Bronchial epithelial cell (primary cell): ENCODE data around the gene SIM2. TPM values are rescaled to one million over a fixed set of nuclear protein-coding genes. Genes with fewer than 3 reads are reported as not detected.

Experiments
- DNase-seq: peaks from one replicate; pipeline ENCODE4 v3.0.0-alpha.2; 2010; ENCODE audit warnings: low read depth
- FAIRE-seq: peaks from 2 replicates; lab custom pipeline; 2011; peaks lifted over from hg19 to GRCh38; lab: Jason Lieb, UNC
- H3K27me3 ChIP-seq: 2 replicates; pipeline ENCODE4 v1.5.1; 2011; ENCODE audit warnings: low read length; ENCODE audit not compliant: control insufficient read depth, insufficient read depth
- H3K36me3 ChIP-seq: 2 replicates; pipeline ENCODE4 v1.5.1; 2011; ENCODE audit warnings: low read length; ENCODE audit not compliant: control insufficient read depth, insufficient read depth
- H3K4me3 ChIP-seq: 2 replicates; pipeline ENCODE4 v1.5.1; 2011; ENCODE audit warnings: mild to moderate bottlenecking, low read depth, low read length, control low read depth
- CTCF ChIP-seq: IDR thresholded peaks from 2 replicates; pipeline ENCODE4 v1.5.1; 2011; ENCODE audit warnings: mild to moderate bottlenecking, moderate library complexity, low read length, control low read depth, inconsistent platforms; ENCODE audit not compliant: insufficient read depth, severe bottlenecking
- total RNA-seq: library from RNA; depleted of rRNA; stranded (reverse); fragments of >200 nt; gene quantifications from 2 replicates; pipeline ENCODE4 v1.2.1, GENCODE V29; 2014

The SIM2 gene
- total RNA-seq, 1 donor from 2014 or later: 0.26 TPM

- no peak for DNase-seq
- no peak for FAIRE-seq
- no peak for TF ChIP-seq CTCF
- no peaks in the 10 kb centered on the region for H3K36me3 ChIP-seq
- H3K27me3 ChIP-seq: peaks cover 59% of the 10 kb centered on the region
- H3K4me3 ChIP-seq: no peak overlapping the region
These were observed 5.4 kb upstream of the SIM2 start for GRCh38 chr21:36693489-36694030.

- no peak for TF ChIP-seq CTCF
- FAIRE-seq (no peak), DNase-seq (no peak)
- H3K27me3 ChIP-seq: peaks cover 59% of the 10 kb centered on the region
- H3K4me3 ChIP-seq: no peak overlapping the region
- H3K36me3 ChIP-seq: no peaks in the 10 kb centered on the region
These were observed 4.8 kb upstream of the SIM2 start for GRCh38 chr21:36694031-36694515.

DNA sequence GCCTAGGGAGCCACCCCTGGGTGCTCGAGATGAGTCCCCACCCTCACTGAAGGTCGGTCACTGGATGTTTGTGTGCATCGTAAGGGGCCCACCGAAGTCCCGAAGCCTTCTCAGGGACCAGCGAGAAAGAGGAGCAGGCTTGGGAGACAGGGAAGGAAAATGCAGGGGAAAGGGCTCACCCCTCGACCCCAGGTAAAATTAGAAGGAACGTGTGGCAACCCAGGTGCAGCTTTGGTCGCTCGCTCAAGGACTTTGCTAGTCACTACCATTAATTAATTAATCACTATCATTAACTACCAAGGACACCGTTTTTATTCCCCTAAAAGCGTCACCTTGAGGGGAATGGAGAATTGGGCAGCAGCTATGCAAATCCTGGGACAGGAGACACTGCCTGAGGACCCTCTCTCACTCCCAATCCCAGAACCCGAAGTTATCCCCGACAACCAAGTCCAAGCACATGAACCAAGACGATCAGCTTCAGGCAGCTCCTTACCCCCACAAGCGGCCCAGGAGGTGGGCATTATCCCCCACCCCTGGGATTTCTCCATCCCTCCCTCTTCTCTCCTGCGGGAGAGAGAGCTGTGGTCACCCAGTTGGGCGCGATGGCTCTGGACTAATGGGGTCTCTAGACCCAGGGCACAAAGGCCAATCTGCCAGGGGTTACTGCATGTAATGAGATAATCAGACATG, 4.2 kb upstream of the SIM2 start:
- Histone ChIP-seq H3K27me3 (peaks cover 60% of the 10 kb centered on the region), H3K36me3 (no peaks in the 10 kb centered on the region), H3K4me3 (no peak overlapping the region)
- no peak for FAIRE-seq
- no peak for TF ChIP-seq CTCF
- no peak for DNase-seq

GRCh38 chr21:36695283-36695634, 3.7 kb upstream of the SIM2 start:
- H3K27me3 ChIP-seq: peaks cover 63% of the 10 kb centered on the region
- no peak for DNase-seq
- no peaks in the 10 kb centered on the region for H3K36me3 ChIP-seq
- FAIRE-seq: no peak
- no peak overlapping the region for H3K4me3 ChIP-seq
- no peak for TF ChIP-seq CTCF

DNA sequence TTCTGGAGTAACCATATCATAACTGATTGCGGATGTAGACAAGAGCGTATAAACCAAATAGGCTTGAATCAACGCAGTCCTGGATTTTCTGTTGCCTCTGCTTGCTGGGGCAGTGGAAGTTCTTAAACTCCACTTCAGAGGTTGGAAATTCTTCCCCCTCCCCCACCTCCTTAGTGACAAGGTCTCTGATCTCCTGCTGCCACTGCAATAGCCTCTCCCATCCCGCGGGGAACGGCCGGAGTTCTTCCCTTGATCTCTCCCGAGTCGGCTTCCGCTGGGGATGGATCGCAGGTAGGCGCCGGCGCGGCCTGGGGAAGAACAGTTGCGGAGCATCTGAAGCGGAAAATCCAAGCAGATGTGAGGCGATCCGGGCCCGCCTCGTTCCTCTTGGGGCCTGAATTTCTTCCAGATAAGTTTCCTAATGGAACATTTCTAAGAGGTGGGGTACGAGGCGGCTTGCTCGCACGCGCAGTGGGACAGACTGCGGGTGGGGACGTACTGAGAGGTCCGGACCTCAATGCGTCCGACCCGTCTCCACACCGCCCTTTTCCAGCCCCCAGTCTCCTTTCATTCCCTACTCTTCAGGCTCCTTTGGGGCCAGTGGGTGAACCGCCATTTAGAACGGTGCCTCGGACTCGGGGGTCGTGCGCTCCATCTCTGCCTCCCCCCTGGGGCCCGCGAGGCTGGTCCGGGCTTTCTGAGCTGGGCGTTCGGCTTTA, 3.1 kb upstream of the SIM2 start:
- H3K4me3 ChIP-seq: no peak overlapping the region
- no peak for TF ChIP-seq CTCF
- peaks cover 69% of the 10 kb centered on the region for H3K27me3 ChIP-seq
- DNase-seq (no peak), FAIRE-seq (no peak)
- no peaks in the 10 kb centered on the region for H3K36me3 ChIP-seq
